ENCODE results near the gene CASZ1. TPM values are rescaled to one million over a fixed set of nuclear protein-coding genes. Genes with fewer than 3 reads are reported as not detected.

The CASZ1 gene
- total and polyA plus RNA-seq, 10 of the 15 experiments (the other 5 are each of a cell fraction or from before 2014, with no cell fraction given), result 0.52 to 9.8 (median 3.7) TPM

DNA sequence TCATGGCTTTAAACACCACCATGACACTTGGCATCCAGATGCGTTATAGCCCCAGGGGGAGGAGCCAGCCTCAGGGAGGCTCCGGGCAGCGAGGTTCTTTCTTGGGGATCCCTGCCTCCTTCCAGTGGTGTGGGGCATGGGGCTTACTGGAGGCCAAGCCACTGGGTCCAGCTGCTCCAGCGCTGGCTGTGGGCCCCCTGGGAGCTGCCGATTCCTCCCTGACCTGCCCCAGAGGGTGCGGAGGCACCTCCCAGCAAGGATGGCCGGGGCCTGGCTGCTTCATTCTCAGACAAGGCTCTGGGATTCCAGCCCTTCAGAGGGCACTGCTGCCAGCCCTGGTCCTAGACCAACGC is 162.4 kb downstream of the CASZ1 start:
- ChIA-PET RAD21 (ENCODE audit: unreplicated experiment) (no interaction called here), POLR2A (no interaction called here), SMC1A (ENCODE audit: uncharacterized antibody, unreplicated experiment) (no interaction called here), CTCF (no interaction called here)
- in situ Hi-C loops (cut with MboI) (no loop called here), intact Hi-C loops (cut with micrococcal nuclease; ENCODE audit: unreplicated experiment) (no loop called here)
- no peaks in the 10 kb centered on the region for H3K27me3 ChIP-seq (replicated peaks in 1 of 2; ENCODE audit: control insufficient read depth in 2 of 2, insufficient read depth in 2 of 2, low read length in 1 of 2)
- H3K79me2 ChIP-seq (ENCODE audit: control insufficient read depth, insufficient read depth, low read length), result no peaks in the 10 kb centered on the region
- H3K4me2 ChIP-seq (ENCODE audit: control insufficient read depth, insufficient read depth), result no peak overlapping the region
- H4K20me1 ChIP-seq (ENCODE audit: control insufficient read depth, insufficient read depth), result no peaks in the 10 kb centered on the region
- WGBS (ENCODE audit: insufficient coverage, insufficient replicate concordance, low lambda C conversion rate, missing lambda C conversion rate), result 93% methylated on average over 8 of the region's 8 CpGs
- H3K27ac ChIP-seq (ENCODE audit: control insufficient read depth, insufficient read depth), result no peak overlapping the region
- H3K9ac ChIP-seq (ENCODE audit: control insufficient read depth, insufficient read depth, low read length), result no peak overlapping the region
- FAIRE-seq (no peak), DNase-seq (ENCODE audit: low read depth, low spot score) (no peak), ATAC-seq (no peak)
- no peak for TF ChIP-seq IKZF2 (IDR thresholded peaks at IDR 0.05)
- no peak for TF ChIP-seq ZBTB11 (CRISPR knock-in tag; IDR thresholded peaks at IDR 0.05)
- TF ChIP-seq CREB1 (IDR thresholded peaks at IDR 0.05; ENCODE audit: low read depth), result no peak
- no peak for TF ChIP-seq BACH1 (IDR thresholded peaks at IDR 0.05; ENCODE audit: borderline replicate concordance)
- TF ChIP-seq, protein P1, sequence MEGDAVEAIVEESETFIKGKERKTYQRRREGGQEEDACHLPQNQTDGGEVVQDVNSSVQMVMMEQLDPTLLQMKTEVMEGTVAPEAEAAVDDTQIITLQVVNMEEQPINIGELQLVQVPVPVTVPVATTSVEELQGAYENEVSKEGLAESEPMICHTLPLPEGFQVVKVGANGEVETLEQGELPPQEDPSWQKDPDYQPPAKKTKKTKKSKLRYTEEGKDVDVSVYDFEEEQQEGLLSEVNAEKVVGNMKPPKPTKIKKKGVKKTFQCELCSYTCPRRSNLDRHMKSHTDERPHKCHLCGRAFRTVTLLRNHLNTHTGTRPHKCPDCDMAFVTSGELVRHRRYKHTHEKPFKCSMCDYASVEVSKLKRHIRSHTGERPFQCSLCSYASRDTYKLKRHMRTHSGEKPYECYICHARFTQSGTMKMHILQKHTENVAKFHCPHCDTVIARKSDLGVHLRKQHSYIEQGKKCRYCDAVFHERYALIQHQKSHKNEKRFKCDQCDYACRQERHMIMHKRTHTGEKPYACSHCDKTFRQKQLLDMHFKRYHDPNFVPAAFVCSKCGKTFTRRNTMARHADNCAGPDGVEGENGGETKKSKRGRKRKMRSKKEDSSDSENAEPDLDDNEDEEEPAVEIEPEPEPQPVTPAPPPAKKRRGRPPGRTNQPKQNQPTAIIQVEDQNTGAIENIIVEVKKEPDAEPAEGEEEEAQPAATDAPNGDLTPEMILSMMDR (IDR thresholded peaks at IDR 0.05 in 2 of 3, conservative IDR thresholded peaks at IDR 0.05 in 1 of 3; ENCODE audit: control insufficient read depth in 2 of 3, extremely low read depth in 1 of 3, insufficient read depth in 1 of 3, low read depth in 3 of 3, low read length in 3 of 3), result no peak
- no peak for TF ChIP-seq SIX5 (IDR thresholded peaks at IDR 0.05; ENCODE audit: low read depth, low read length, severe bottlenecking)
- TF ChIP-seq NFIC (IDR thresholded peaks at IDR 0.05; ENCODE audit: low read depth, low read length), result no peak
- TF ChIP-seq NR2C2 (IDR thresholded peaks at IDR 0.05; ENCODE audit: borderline replicate concordance, control insufficient read depth, insufficient read length, low read depth), result no peak
- TF ChIP-seq ZNF207 (IDR thresholded peaks at IDR 0.05; ENCODE audit: borderline replicate concordance), result no peak
- no peaks in the 10 kb centered on the region for H3K4me1 ChIP-seq (ENCODE audit: control insufficient read depth, insufficient read depth, low read length)
- H2AFZ ChIP-seq (ENCODE audit: control insufficient read depth, low read depth, low read length), result no peak overlapping the region
- BruUV-seq (replicated peaks), result no TSS peak
- no peaks in the 10 kb centered on the region for H3K9me3 ChIP-seq (replicated peaks; ENCODE audit: control insufficient read depth, insufficient read depth, low read length)
- H3K36me3 ChIP-seq (ENCODE audit: control insufficient read depth in 2 of 2, insufficient read depth in 2 of 2, low read length in 1 of 2), result peaks cover 0 to 3% of the 10 kb centered on the region in 2 experiments; a peak in 2 of 4 replicates
- no peak overlapping the region for H3K4me3 ChIP-seq
